Endothelial cell (in vitro differentiated cells): ENCODE measurements around the gene CDC25B. TPM values are rescaled to one million over a fixed set of nuclear protein-coding genes. Genes with fewer than 3 reads are reported as not detected.
A peak's percentile ranks its signal among the peaks of the same experiment; 100 is the strongest.
"Not testable (repeated sequence)": the region's sequence is repeated elsewhere in the genome, so short reads cannot be mapped to it uniquely, and the experiment has no call there.

Experiments used
- DNase-seq: peaks from one replicate; pipeline ENCODE4 v3.0.0; 2021; ENCODE audit warnings: low spot score
- H3K27ac Mint-ChIP-seq: one replicate; pipeline ENCODE4 v1.8.0; 2021; ENCODE audit warnings: mixed read lengths, inconsistent platforms; ENCODE audit not compliant: unreplicated experiment
- H3K27me3 Mint-ChIP-seq: one replicate; pipeline ENCODE4 v1.8.0; 2021; ENCODE audit warnings: mild to moderate bottlenecking, moderate library complexity, mixed read lengths, inconsistent platforms; ENCODE audit not compliant: unreplicated experiment
- H3K36me3 Mint-ChIP-seq: one replicate; pipeline ENCODE4 v1.8.0; 2021; ENCODE audit warnings: mild to moderate bottlenecking, low read depth, mixed read lengths, inconsistent platforms; ENCODE audit not compliant: unreplicated experiment
- H3K4me1 Mint-ChIP-seq: one replicate; pipeline ENCODE4 v1.8.0; 2021; ENCODE audit warnings: mild to moderate bottlenecking, mixed read lengths, inconsistent platforms; ENCODE audit not compliant: unreplicated experiment
- H3K4me3 Mint-ChIP-seq: one replicate; pipeline ENCODE4 v1.8.0; 2021; ENCODE audit warnings: mild to moderate bottlenecking, mixed read lengths, inconsistent platforms; ENCODE audit not compliant: unreplicated experiment
- H3K9me3 Mint-ChIP-seq: one replicate; pipeline ENCODE4 v1.8.0; 2021; ENCODE audit warnings: mixed read lengths, inconsistent platforms; ENCODE audit not compliant: unreplicated experiment
- total RNA-seq: library from RNA; stranded (reverse); fragmentation: NEBNext Ultra II Directional; extraction: Animal tissue kit (Norgen Biotek cat#: 25700); gene quantifications from one replicate; pipeline ENCODE4 v1.2.1, GENCODE V29; 2021; ENCODE audit not compliant: unreplicated experiment
- TF ChIP-seq, protein P1 (sequence below): fragments of 200-600 bp; sonication (generic); IDR thresholded peaks from one replicate; pipeline ENCODE4 v1.5.0; 2021; ENCODE audit warnings: antibody characterized with exemption; ENCODE audit not compliant: unreplicated experiment

Gene CDC25B
- total RNA-seq, 1 donor from 2014 or later, result 10.4 TPM

DNA sequence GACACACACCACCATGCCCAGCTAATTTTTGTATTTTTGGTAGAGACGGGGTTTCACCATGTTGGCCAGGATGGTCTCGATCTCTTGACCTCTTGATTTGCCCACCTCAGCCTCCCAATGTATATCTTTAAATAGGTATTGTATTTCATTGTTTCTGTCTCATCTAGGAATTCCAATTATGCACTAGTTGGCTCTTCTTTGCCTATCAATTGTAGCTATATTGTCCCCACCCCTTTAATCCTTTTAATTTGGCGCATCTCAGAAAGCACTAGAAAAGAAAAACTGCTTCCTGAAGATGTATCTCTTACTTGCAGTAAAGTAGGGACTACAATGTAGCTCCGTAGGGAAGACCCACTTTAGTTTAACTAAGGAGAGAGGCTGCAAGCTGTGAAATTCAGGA lies 40.0 kb downstream of the CDC25B start:
- Mint-ChIP-seq H3K27me3 (peaks cover 2% of the 10 kb centered on the region), H3K4me1 (peaks cover 9% of the 10 kb centered on the region), H3K36me3 (peaks cover 6% of the 10 kb centered on the region), H3K4me3 (no peak overlapping the region), H3K27ac (no peak overlapping the region), H3K9me3 (no peaks in the 10 kb centered on the region)
- TF ChIP-seq, protein P1, sequence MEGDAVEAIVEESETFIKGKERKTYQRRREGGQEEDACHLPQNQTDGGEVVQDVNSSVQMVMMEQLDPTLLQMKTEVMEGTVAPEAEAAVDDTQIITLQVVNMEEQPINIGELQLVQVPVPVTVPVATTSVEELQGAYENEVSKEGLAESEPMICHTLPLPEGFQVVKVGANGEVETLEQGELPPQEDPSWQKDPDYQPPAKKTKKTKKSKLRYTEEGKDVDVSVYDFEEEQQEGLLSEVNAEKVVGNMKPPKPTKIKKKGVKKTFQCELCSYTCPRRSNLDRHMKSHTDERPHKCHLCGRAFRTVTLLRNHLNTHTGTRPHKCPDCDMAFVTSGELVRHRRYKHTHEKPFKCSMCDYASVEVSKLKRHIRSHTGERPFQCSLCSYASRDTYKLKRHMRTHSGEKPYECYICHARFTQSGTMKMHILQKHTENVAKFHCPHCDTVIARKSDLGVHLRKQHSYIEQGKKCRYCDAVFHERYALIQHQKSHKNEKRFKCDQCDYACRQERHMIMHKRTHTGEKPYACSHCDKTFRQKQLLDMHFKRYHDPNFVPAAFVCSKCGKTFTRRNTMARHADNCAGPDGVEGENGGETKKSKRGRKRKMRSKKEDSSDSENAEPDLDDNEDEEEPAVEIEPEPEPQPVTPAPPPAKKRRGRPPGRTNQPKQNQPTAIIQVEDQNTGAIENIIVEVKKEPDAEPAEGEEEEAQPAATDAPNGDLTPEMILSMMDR, result no peak
- DNase-seq, result no peak

DNA sequence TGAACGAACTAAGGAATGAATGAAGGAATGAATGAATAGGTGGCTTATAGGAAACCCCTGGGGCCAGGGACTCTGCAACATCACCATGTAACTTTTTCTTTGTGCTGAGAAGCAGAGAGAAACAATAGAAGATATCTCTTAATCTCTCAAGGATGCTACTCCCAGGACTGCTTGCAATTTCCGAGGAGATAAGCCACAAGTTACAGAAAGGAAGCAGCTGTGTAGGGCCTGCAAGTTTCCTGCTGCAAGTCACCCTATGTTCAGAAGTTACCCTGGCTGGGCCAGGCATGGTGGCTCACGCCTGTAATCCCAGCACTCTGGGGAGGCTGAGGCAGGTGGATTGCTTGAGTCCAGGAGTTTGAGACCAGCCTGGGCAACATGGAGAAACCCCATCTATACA lies 43.2 kb downstream of the CDC25B start:
- Mint-ChIP-seq H3K4me1 (peaks cover 17% of the 10 kb centered on the region), H3K36me3 (peaks cover 6% of the 10 kb centered on the region), H3K27me3 (peaks cover 3% of the 10 kb centered on the region), H3K9me3 (no peaks in the 10 kb centered on the region), H3K27ac (peak overlapping the region; percentile 100), H3K4me3 (peak overlapping the region; percentile 63)
- TF ChIP-seq, protein P1, result no peak
- DNase-seq, result peak; percentile 38

DNA sequence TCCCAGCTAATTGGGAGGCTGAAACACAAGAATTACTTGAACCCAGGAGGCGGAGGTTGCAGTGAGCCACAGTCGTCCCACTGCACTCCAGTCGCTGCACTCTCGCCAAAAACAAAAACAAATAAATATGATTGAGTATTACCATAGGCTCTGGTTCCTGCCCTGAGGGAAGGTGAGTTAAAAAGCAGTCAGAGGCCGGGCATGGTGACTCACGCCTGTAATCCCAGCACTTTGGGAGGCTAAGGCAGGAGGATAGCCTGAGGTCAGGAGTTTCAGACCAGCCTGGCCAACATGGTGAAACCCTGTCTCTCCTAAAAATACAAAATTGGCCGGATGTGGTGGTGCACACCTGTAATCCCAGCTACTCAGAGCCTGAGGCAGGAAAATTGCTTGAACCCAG lies 44.1 kb downstream of the CDC25B start:
- not testable (repeated sequence) for H3K9me3 Mint-ChIP-seq, H3K27me3 Mint-ChIP-seq

DNA sequence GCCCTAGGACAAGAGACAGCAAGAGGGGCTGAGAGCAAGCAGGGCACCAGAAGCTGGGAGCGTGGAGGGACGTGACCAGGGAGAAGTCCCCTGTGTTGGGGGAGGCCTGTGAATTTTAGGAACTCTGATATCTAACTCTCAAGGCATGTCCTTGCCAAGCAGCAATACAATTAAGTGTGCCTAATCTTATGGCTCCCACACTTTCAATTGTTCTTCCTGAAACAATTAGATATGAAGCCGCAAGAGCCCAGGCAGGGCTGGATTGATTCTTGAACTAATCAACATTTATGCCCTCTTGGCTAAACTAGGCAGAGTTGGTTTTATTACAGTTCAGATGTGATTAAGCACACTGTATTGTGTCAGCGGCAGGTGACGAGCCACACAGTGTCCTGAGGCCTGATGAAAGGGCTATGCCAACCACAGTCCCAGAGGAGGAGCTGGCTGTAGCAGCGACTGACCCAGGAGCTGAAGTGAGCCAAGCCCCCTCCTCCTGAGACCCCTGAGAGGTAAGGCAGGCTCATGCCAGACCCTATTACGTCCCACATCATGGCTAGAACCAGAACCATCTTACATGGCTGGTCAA lies 46.3 kb downstream of the CDC25B start:
- H3K9me3 Mint-ChIP-seq, result no peaks in the 10 kb centered on the region
- H3K4me1 Mint-ChIP-seq, result peaks cover 24% of the 10 kb centered on the region
- H3K36me3 Mint-ChIP-seq, result peaks cover 6% of the 10 kb centered on the region
- TF ChIP-seq, protein P1, result no peak
- no peak overlapping the region for H3K4me3 Mint-ChIP-seq
- no peak for DNase-seq
- H3K27ac Mint-ChIP-seq, result peak overlapping the region; percentile 93
- peaks cover 4% of the 10 kb centered on the region for H3K27me3 Mint-ChIP-seq

More for the DNA sequence above, 44.1 kb downstream of the CDC25B start:
- Mint-ChIP-seq H3K27ac (peak overlapping the region; percentile 100), H3K4me1 (peaks cover 17% of the 10 kb centered on the region)
- not testable (repeated sequence) for DNase-seq, H3K36me3 Mint-ChIP-seq, H3K4me3 Mint-ChIP-seq

DNA sequence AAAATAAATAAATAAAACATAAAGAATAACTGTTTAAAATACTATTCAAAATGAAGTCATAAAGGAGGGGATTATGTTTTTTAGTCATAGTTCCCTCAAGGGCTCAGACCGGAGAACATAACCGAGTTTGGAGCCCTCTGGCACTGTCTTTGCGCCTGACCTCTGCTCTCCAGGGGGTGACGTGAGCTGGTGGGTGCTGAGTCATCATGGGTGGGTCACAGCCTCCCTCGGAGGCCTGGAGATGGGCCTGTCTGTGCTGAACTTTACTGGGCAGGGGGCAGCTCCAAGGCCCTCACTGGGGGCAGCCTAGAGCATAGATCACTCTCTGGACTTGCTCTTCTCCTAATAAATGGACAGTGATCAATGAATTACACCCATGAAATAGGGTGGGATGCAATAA lies 47.4 kb downstream of the CDC25B start:
- TF ChIP-seq, protein P1, result no peak
- no peak overlapping the region for H3K4me3 Mint-ChIP-seq
- H3K4me1 Mint-ChIP-seq, result peaks cover 29% of the 10 kb centered on the region
- peaks cover 5% of the 10 kb centered on the region for H3K27me3 Mint-ChIP-seq
- H3K36me3 Mint-ChIP-seq, result peaks cover 6% of the 10 kb centered on the region
- no peaks in the 10 kb centered on the region for H3K9me3 Mint-ChIP-seq
- no peak for DNase-seq
- H3K27ac Mint-ChIP-seq, result peak overlapping the region; percentile 42

DNA sequence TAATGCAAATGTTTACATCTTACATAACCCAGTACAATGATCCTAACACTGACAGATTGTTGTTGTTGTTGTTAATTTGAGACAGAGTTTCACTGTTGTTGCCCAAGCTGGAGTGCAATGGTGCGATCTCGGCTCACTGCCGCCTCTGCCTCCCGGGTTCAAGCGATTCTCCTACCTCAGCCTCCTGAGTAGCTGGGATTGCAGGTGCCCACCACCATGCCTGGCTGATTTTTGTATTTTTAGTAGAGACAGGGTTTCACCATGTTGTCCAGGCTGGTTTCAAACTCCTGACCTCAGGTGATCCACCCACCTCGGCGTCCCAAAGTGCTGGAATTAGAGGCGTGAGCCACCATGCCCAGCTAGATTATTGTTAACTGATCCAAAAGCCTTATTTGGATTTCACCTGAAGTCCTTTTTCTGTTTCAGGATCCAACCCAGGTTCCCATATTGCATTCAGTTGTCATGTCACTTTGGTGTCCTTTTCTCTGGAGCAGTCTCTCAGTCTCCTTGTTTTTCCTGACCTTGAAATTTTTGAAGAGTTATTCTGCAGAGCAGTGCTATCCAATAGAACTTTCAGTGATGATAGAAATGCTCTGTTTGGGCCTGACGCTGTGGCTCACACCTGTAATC lies 48.0 kb downstream of the CDC25B start:
- H3K36me3 Mint-ChIP-seq, DNase-seq, H3K27me3 Mint-ChIP-seq, H3K9me3 Mint-ChIP-seq, H3K4me3 Mint-ChIP-seq: not testable (repeated sequence)
- Mint-ChIP-seq H3K27ac (peak overlapping the region; percentile 24), H3K4me1 (peaks cover 29% of the 10 kb centered on the region)
